Endothelial cell of umbilical vein (primary cell): ENCODE results near the gene CD300LF. TPM values are rescaled to one million over a fixed set of nuclear protein-coding genes. Genes with fewer than 3 reads are reported as not detected.

ENCODE experiments used
- BruUV-seq: library from RNA; stranded (reverse); fragments of 400-500 nt; replicated peaks from 2 replicates; lab custom pipeline; 2021; lab: Mats Ljungman, UMichigan
- CTCF ChIA-PET: fragments of 300-600, 350-600 bp; sonication (Branson Sonifier 250); formaldehyde crosslinking; loops from one replicate; lab custom pipeline; 2021; ENCODE audit warnings: antibody characterized with exemption, inconsistent platforms; lab: Charles Lee
- POLR2A ChIA-PET: fragments of 300-600, 350-600 bp; sonication (Branson Sonifier 250); formaldehyde crosslinking; loops from one replicate; lab custom pipeline; 2021; ENCODE audit warnings: antibody characterized with exemption, inconsistent platforms; lab: Charles Lee
- DNase-seq: peaks from one replicate; pipeline ENCODE4 v3.0.0-alpha.2; 2011; ENCODE audit warnings: low read depth, low spot score
- FAIRE-seq: peaks from 2 replicates; lab custom pipeline; 2011; peaks lifted over from hg19 to GRCh38; lab: Jason Lieb, UNC
- H2AFZ ChIP-seq: 2 replicates; pipeline ENCODE4 v1.6.0; 2012; ENCODE audit warnings: low read depth, low read length, control low read depth, inconsistent platforms
- H3K27ac ChIP-seq: 2 replicates; pipeline ENCODE4 v1.5.1; 2011; ENCODE audit warnings: low read depth, mild to moderate bottlenecking, control low read depth, low read length, moderate library complexity; ENCODE audit not compliant: insufficient read depth
- H3K27me3 ChIP-seq, 2 experiments: 2 replicates each; pipeline versions ENCODE4 v1.6.0 to v1.6.1; 2011; ENCODE audit warnings: low read length in 2 of 2, mixed read lengths in 1 of 2; ENCODE audit not compliant: control insufficient read depth in 2 of 2, insufficient read depth in 2 of 2
- H3K36me3 ChIP-seq, 2 experiments: 2 replicates in 1 of 2; 3 replicates in 1 of 2; pipeline ENCODE4 v1.5.1; 2011; ENCODE audit warnings: low read length in 2 of 2, mild to moderate bottlenecking in 1 of 2, moderate library complexity in 1 of 2; ENCODE audit not compliant: control insufficient read depth in 2 of 2, insufficient read depth in 2 of 2; ENCODE audit errors: extremely low read depth in 1 of 2
- H3K4me1 ChIP-seq: 3 replicates; pipeline ENCODE4 v1.5.1; 2011; ENCODE audit warnings: mild to moderate bottlenecking, low read length; ENCODE audit not compliant: control insufficient read depth, insufficient read depth; ENCODE audit errors: extremely low read depth
- H3K4me2 ChIP-seq: 2 replicates; pipeline ENCODE4 v1.6.1; 2011; ENCODE audit warnings: low read length, control low read depth, mixed read lengths; ENCODE audit not compliant: insufficient read depth
- H3K4me3 ChIP-seq, 3 experiments: fragments of 200-600 bp in 1 of 3; sonication (generic), shearing (Covaris generic) in 1 of 3; replicated peaks in 1 of 3; 2 replicates each; pipeline ENCODE4 v1.5.1; 2011 to 2016; ENCODE audit warnings: control low read depth in 3 of 3, low read length in 3 of 3, mild to moderate bottlenecking in 2 of 3, inconsistent platforms in 1 of 3, low read depth in 1 of 3, moderate library complexity in 1 of 3; ENCODE audit not compliant: insufficient read depth in 1 of 3
- H3K79me2 ChIP-seq: 2 replicates; pipeline ENCODE4 v1.6.0; 2012; ENCODE audit warnings: low read length, inconsistent platforms; ENCODE audit not compliant: control insufficient read depth, insufficient read depth
- H3K9ac ChIP-seq: replicated peaks from 2 replicates; pipeline ENCODE3; 2011; ENCODE audit warnings: low read length, control low read depth; ENCODE audit not compliant: insufficient read depth; ENCODE audit errors: extremely low read depth
- H3K9me1 ChIP-seq: replicated peaks from 3 replicates; pipeline ENCODE4 v1.6.0; 2011; ENCODE audit warnings: mild to moderate bottlenecking, low read length; ENCODE audit not compliant: control insufficient read depth, insufficient read depth; ENCODE audit errors: extremely low read depth
- H3K9me3 ChIP-seq: replicated peaks from 2 replicates; pipeline ENCODE4 v1.5.1; 2012; ENCODE audit warnings: low read length, inconsistent platforms; ENCODE audit not compliant: control insufficient read depth, insufficient read depth
- H4K20me1 ChIP-seq: replicated peaks from 2 replicates; pipeline ENCODE3; 2011; ENCODE audit warnings: mild to moderate bottlenecking, low read length; ENCODE audit not compliant: control insufficient read depth, insufficient read depth; ENCODE audit errors: extremely low read depth
- CTCF ChIP-seq, 2 donors: IDR thresholded peaks; 1 replicate in 1 of 2; 2 replicates in 1 of 2; pipeline ENCODE4 v1.5.1; 2011; ENCODE audit warnings: low read length in 2 of 2, mild to moderate bottlenecking in 2 of 2, moderate library complexity in 2 of 2, control low read depth in 1 of 2, inconsistent platforms in 1 of 2, low read depth in 1 of 2; ENCODE audit not compliant: insufficient read depth in 1 of 2; ENCODE audit errors: extremely low read depth in 1 of 2
- EZH2 ChIP-seq: IDR thresholded peaks from 2 replicates; pipeline ENCODE4 v1.6.1; 2012; ENCODE audit warnings: borderline replicate concordance, low read depth, mild to moderate bottlenecking, moderate library complexity, low read length, inconsistent platforms; ENCODE audit not compliant: severe bottlenecking
- FOS ChIP-seq: IDR thresholded peaks from 2 replicates; pipeline ENCODE4 v1.6.1; 2011; ENCODE audit warnings: mild to moderate bottlenecking, low read length, moderate library complexity, borderline replicate concordance; ENCODE audit not compliant: insufficient read depth
- GATA2 ChIP-seq: IDR thresholded peaks from 2 replicates; pipeline ENCODE4 v1.7.0; 2011; ENCODE audit warnings: low read depth, mild to moderate bottlenecking, moderate library complexity, mixed read lengths, low read length; ENCODE audit not compliant: insufficient read length, insufficient read depth
- JUN ChIP-seq: IDR thresholded peaks from 2 replicates; pipeline ENCODE4 v1.6.1; 2011; ENCODE audit warnings: borderline replicate concordance, low read depth; ENCODE audit not compliant: insufficient read length, insufficient read depth
- MAX ChIP-seq: IDR thresholded peaks from 2 replicates; pipeline ENCODE4 v1.6.1; 2011; ENCODE audit not compliant: insufficient read depth, insufficient read length
- MYC ChIP-seq: IDR thresholded peaks from one replicate; pipeline ENCODE4 v1.6.1; 2011; ENCODE audit warnings: mild to moderate bottlenecking, low read depth, low read length
- POLR2A ChIP-seq: IDR thresholded peaks from 2 replicates; pipeline ENCODE4 v1.6.1; 2012; ENCODE audit warnings: low read depth, mild to moderate bottlenecking, control low read depth, low read length
- POLR2AphosphoS5 ChIP-seq: IDR thresholded peaks from 2 replicates; pipeline ENCODE4 v1.6.1; 2012; ENCODE audit warnings: low read depth, mild to moderate bottlenecking, control low read depth, low read length, moderate library complexity; ENCODE audit not compliant: insufficient read depth
- dilution Hi-C: fragments of 300-500 bp; cut with MboI; formaldehyde crosslinking; loops from one replicate; pipeline ENCODE4 v1.15.0; 2019; ENCODE audit warnings: low sequenced_read_pairs; ENCODE audit not compliant: extremely low pct_ligation_motif_present
- intact Hi-C: fragments of 100-400 bp; cut with micrococcal nuclease; formaldehyde crosslinking; loops from one replicate; pipeline ENCODE4 v1.10.0; 2022
- polyA plus RNA-seq, 4 experiments: library from polyadenylated mRNA; depleted of rRNA in 3 of 4; stranded (reverse) in 3 of 4; unstranded in 1 of 4; fragments of >200 nt; gene quantifications; 2 replicates each; pipeline versions ENCODE4 v1.2.1 to v1.2.3, GENCODE V29; 2011 to 2012; ENCODE audit warnings: missing spikeins in 1 of 4
- total RNA-seq: library from RNA; stranded (reverse); gene quantifications from 2 replicates; pipeline ENCODE4 v1.2.3, GENCODE V29; 2021

CD300LF gene
- total and polyA plus RNA-seq, 2 donors (not counting 3 experiments of a cell fraction or from before 2014, with no cell fraction given) = not detected

GRCh38 chr17:74682028-74682427 is 30.7 kb downstream of the CD300LF start:
- H3K27ac ChIP-seq = no peak overlapping the region
- dilution Hi-C loops = no loop called here
- intact Hi-C loops = no loop called here
- no peak overlapping the region for H2AFZ ChIP-seq
- ChIA-PET POLR2A (no interaction called here), CTCF (no interaction called here)
- H4K20me1 ChIP-seq = no peaks in the 10 kb centered on the region
- no peaks in the 10 kb centered on the region for H3K36me3 ChIP-seq
- H3K9ac ChIP-seq = no peak overlapping the region
- H3K4me3 ChIP-seq = no peak overlapping the region
- H3K9me3 ChIP-seq = no peaks in the 10 kb centered on the region
- no peaks in the 10 kb centered on the region for H3K9me1 ChIP-seq
- no TSS peak for BruUV-seq
- no peaks in the 10 kb centered on the region for H3K79me2 ChIP-seq
- H3K27me3 ChIP-seq = no peaks in the 10 kb centered on the region
- H3K4me2 ChIP-seq = no peak overlapping the region
- DNase-seq (no peak), FAIRE-seq (no peak)
- H3K4me1 ChIP-seq = no peaks in the 10 kb centered on the region
- TF ChIP-seq CTCF (IDR thresholded peaks at IDR 0.05; ENCODE audit: extremely low read depth in 1 of 2, insufficient read depth in 1 of 2, low read depth in 1 of 2, low read length in 2 of 2) = no peak

GRCh38 chr17:74680941-74681340 is 31.8 kb downstream of the CD300LF start:
- POLR2A ChIA-PET = no interaction called here
- dilution Hi-C loops = no loop called here
- no TSS peak for BruUV-seq

More at GRCh38 chr17:74680941-74681340, 31.8 kb downstream of the CD300LF start:
- CTCF ChIA-PET = interaction anchor here (0.6 kb wide), 1 partner anchor 61 kb away, joined by 3 read pairs; no protein-coding TSS in a partner anchor
- Histone ChIP-seq H3K4me1 (no peaks in the 10 kb centered on the region), H3K27ac (no peak overlapping the region), H3K9me3 (no peaks in the 10 kb centered on the region), H3K4me3 (no peak overlapping the region), H3K27me3 (no peaks in the 10 kb centered on the region), H4K20me1 (no peaks in the 10 kb centered on the region), H2AFZ (no peak overlapping the region), H3K9ac (no peak overlapping the region), H3K4me2 (no peak overlapping the region), H3K36me3 (no peaks in the 10 kb centered on the region), H3K79me2 (no peaks in the 10 kb centered on the region), H3K9me1 (no peaks in the 10 kb centered on the region)
- DNase-seq (no peak), FAIRE-seq (no peak)
- intact Hi-C loops = no loop called here
- TF ChIP-seq CTCF (IDR thresholded peaks at IDR 0.05; ENCODE audit: extremely low read depth in 1 of 2, insufficient read depth in 1 of 2, low read depth in 1 of 2, low read length in 2 of 2) (no peak), EZH2 (no peak), FOS (no peak), JUN (no peak), POLR2AphosphoS5 (no peak), GATA2 (no peak), POLR2A (no peak), MYC (no peak), MAX (no peak)
